Transverse colon (tissue), 4 donors: ENCODE data around the gene PGAP2. TPM values are rescaled to one million over a fixed set of nuclear protein-coding genes. Genes with fewer than 3 reads are reported as not detected.

Experiments used
- DNase-seq: peaks from one replicate; pipeline ENCODE4 v3.0.0-alpha.2; 2019
- H3K27ac ChIP-seq, 4 donors: fragments of 200-600 bp; sonication (generic); 2 replicates each; pipeline ENCODE4 v1.5.1; 2016 to 2018; ENCODE audit warnings: inconsistent platforms in 4 of 4
- H3K27me3 ChIP-seq: fragments of 200-600 bp; sonication (generic); 2 replicates; pipeline ENCODE4 v1.5.1; 2017; ENCODE audit warnings: inconsistent platforms
- H3K36me3 ChIP-seq, 4 donors: fragments of 200-600 bp; sonication (generic); 2 replicates each; pipeline ENCODE4 v1.5.1; 2017 to 2019; ENCODE audit warnings: inconsistent platforms in 4 of 4
- H3K4me1 ChIP-seq, 4 donors: fragments of 200-600 bp; sonication (generic); 2 replicates each; pipeline ENCODE4 v1.5.1; 2017 to 2020; ENCODE audit warnings: inconsistent platforms in 4 of 4
- H3K4me3 ChIP-seq, 4 donors: fragments of 200-600 bp; sonication (generic); 1 replicate in 1 of 4; 2 replicates in 3 of 4; pipeline versions ENCODE4 v1.5.1 to v1.6.1; 2017 to 2019; ENCODE audit warnings: inconsistent platforms in 4 of 4
- H3K9me3 ChIP-seq, 2 donors: fragments of 200-600 bp; sonication (generic); 2 replicates each; pipeline ENCODE4 v1.5.1; 2017 to 2019; ENCODE audit warnings: inconsistent platforms in 2 of 2
- CTCF ChIP-seq, 5 experiments: fragments of 200-600 bp in 3 of 5; fragments of 450-650 bp in 2 of 5; sonication (generic) in 3 of 5; IDR thresholded peaks; 1 replicate in 2 of 5; 2 replicates in 3 of 5; pipeline ENCODE4 v1.5.1; 2016 to 2017; ENCODE audit warnings: antibody characterized with exemption in 5 of 5, inconsistent platforms in 3 of 5, mild to moderate bottlenecking in 2 of 5, moderate library complexity in 1 of 5
- EP300 ChIP-seq: sonication (generic); formaldehyde crosslinking; IDR thresholded peaks from one replicate; pipeline ENCODE4 v1.6.1; 2017; ENCODE audit warnings: antibody characterized with exemption, low read depth
- POLR2A ChIP-seq: fragments of 450-650 bp; IDR thresholded peaks from one replicate; pipeline ENCODE4 v1.6.1; 2016; ENCODE audit warnings: antibody characterized with exemption, mild to moderate bottlenecking, moderate library complexity
- POLR2AphosphoS5 ChIP-seq, 3 donors: sonication (generic); formaldehyde crosslinking; IDR thresholded peaks; one replicate each; pipeline ENCODE4 v1.6.1; 2016; ENCODE audit warnings: antibody characterized with exemption in 3 of 3
- WGBS, 2 donors: methylation state at CpG; one replicate each; pipeline ENCODE4 v1.1.5; 2018; ENCODE audit warnings: low coverage in 1 of 2; 5-methylcytosine and 5-hydroxymethylcytosine counted together
- in situ Hi-C, 4 donors: fragments of 200-750 bp; cut with MboI; loops; one replicate each; pipeline versions ENCODE4 v1.15.0 to v1.15.1; 2017; ENCODE audit warnings: low sequenced_read_pairs in 3 of 4, low pct_ligation_motif_present in 1 of 4, low pct_unique_long_range_greater_than_20kb in 1 of 4
- intact Hi-C: fragments of 100-400 bp; cut with DNase I; formaldehyde crosslinking; loops from one replicate; pipeline ENCODE4 v1.15.1; 2023; ENCODE audit warnings: low total_unique reads
- total RNA-seq, 4 donors: library from RNA; depleted of rRNA; stranded (reverse); fragments of >200 nt; gene quantifications; one replicate each; pipeline ENCODE4 v1.1.0, GENCODE V29; 2016

The PGAP2 gene
- total RNA-seq, 4 donors from 2014 or later = 8.2 to 41.1 (median 37.9) TPM

DNA sequence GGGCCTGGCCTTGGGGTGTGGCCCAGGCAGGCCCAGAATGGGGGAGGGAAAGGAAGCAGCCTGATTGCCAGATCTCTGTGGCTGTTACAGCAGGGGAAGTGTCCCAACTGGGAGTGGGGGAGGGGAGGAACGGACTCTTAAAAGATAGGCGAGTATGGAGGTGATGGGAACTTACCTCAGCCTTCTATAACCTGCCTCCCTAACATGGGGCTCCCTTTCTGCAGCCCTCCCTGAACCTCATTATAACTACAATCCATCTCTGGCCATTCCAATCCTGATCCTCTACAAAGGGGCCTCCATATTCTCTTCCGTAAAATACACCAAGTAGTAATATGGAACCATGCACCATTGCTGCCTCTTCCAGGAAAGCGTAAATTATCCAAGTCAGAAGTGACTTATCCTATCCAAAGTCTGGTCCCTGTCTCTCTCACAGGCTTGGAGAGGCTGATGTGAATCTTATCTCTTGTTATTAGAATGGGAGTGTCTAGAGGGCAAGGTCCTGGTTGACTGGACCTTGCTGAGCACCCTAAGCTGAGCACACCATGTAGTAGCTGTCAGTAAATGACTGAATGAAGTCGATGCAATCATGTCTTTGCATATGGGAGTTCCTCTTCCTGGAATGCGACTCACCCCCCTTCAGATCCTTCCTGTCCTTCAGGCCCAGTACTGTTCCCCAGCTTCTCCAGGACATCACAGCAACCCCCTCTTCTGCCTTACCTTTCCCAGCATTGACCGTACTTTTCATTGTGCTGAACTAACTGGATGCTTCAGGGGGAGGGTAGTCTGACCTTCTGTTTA, 26.5 kb downstream of the PGAP2 start:
- peak overlapping the region; percentile 50 to 98 (median 72) for H3K27ac ChIP-seq
- in situ Hi-C loops = no loop called here
- H3K9me3 ChIP-seq = no peaks in the 10 kb centered on the region
- 76 to 94% methylated on average over 3 to 7 of the region's 7 CpGs for WGBS, 2 donors
- no peak overlapping the region for H3K4me3 ChIP-seq
- TF ChIP-seq POLR2AphosphoS5 (IDR thresholded peaks at IDR 0.05) (peak in 1 of 3 donors; percentile 54), EP300 (no peak)
- no peaks in the 10 kb centered on the region for H3K36me3 ChIP-seq
- no peaks in the 10 kb centered on the region for H3K27me3 ChIP-seq
- intact Hi-C loops = no loop called here
- DNase-seq = peak; percentile 59
- peaks cover 20 to 86% (median 37%) of the 10 kb centered on the region in 4 donors for H3K4me1 ChIP-seq

- TF ChIP-seq POLR2AphosphoS5 (IDR thresholded peaks at IDR 0.05) (no peak), CTCF (IDR thresholded peaks at IDR 0.05) (no peak), EP300 (no peak), POLR2A (no peak)
- Histone ChIP-seq H3K36me3 (no peaks in the 10 kb centered on the region), H3K4me1 (peaks cover 20 to 90% (median 40%) of the 10 kb centered on the region in 4 donors), H3K27ac (peak overlapping the region; percentile 50 to 98 (median 72)), H3K4me3 (no peak overlapping the region), H3K27me3 (no peaks in the 10 kb centered on the region), H3K9me3 (no peaks in the 10 kb centered on the region)
- WGBS, 2 donors = 66 to 75% methylated on average over 1 to 4 of the region's 4 CpGs
- intact Hi-C loops = no loop called here
- in situ Hi-C loops = no loop called here
- DNase-seq = no peak
These were observed 27.4 kb downstream of the PGAP2 start for GRCh38 chr11:3835751-3836150.

GRCh38 chr11:3836903-3837302, 28.5 kb downstream of the PGAP2 start:
- Histone ChIP-seq H3K36me3 (no peaks in the 10 kb centered on the region), H3K4me1 (peaks cover 20 to 81% (median 39%) of the 10 kb centered on the region in 4 donors), H3K9me3 (no peaks in the 10 kb centered on the region), H3K27me3 (no peaks in the 10 kb centered on the region), H3K27ac (peak overlapping the region; percentile 61 to 98 (median 82)), H3K4me3 (peak overlapping the region in 1 of 4 donors; percentile 27)
- intact Hi-C loops (no loop called here), in situ Hi-C loops (no loop called here)
- 66 to 72% methylated on average over 2 to 5 of the region's 5 CpGs for WGBS, 2 donors
- DNase-seq = peak; percentile 50
- TF ChIP-seq EP300 (no peak), POLR2AphosphoS5 (IDR thresholded peaks at IDR 0.05) (no peak), POLR2A (no peak), CTCF (IDR thresholded peaks at IDR 0.05) (no peak)

- intact Hi-C loops (no loop called here), in situ Hi-C loops (no loop called here)
- DNase-seq = peak; percentile 54
- TF ChIP-seq POLR2AphosphoS5 (IDR thresholded peaks at IDR 0.05) = peak in 1 of 3 donors; percentile 9
- no peak for TF ChIP-seq CTCF (IDR thresholded peaks at IDR 0.05)
- Histone ChIP-seq H3K4me1 (peaks cover 20 to 78% (median 35%) of the 10 kb centered on the region in 4 donors), H3K9me3 (no peaks in the 10 kb centered on the region), H3K4me3 (peak overlapping the region in 1 of 4 donors; percentile 27), H3K36me3 (no peaks in the 10 kb centered on the region), H3K27ac (peak overlapping the region; percentile 61 to 98 (median 98)), H3K27me3 (no peaks in the 10 kb centered on the region)
- WGBS, 2 donors = 78% methylated on average over 1 of the region's 1 CpG; no CpG with 5 or more reads in 1 of the 2 donors
These were observed 29.4 kb downstream of the PGAP2 start for GRCh38 chr11:3837793-3838192.
